Muscle layer of colon (tissue), 2 donors: ENCODE data around the gene AKAP13.

ENCODE experiments used
- H3K27ac ChIP-seq: one replicate; pipeline ENCODE4 v1.7.0; 2013; ENCODE audit warnings: low read depth, mild to moderate bottlenecking, low read length, moderate library complexity
- H3K27me3 ChIP-seq, 2 donors: one replicate each; pipeline ENCODE4 v1.7.0; 2013; ENCODE audit warnings: low read length in 2 of 2, mild to moderate bottlenecking in 2 of 2; ENCODE audit not compliant: insufficient read depth in 2 of 2, control insufficient read depth in 1 of 2
- H3K36me3 ChIP-seq: one replicate; pipeline ENCODE4 v1.7.0; 2013; ENCODE audit warnings: mild to moderate bottlenecking, low read length; ENCODE audit not compliant: insufficient read depth
- H3K4me1 ChIP-seq: one replicate; pipeline ENCODE4 v1.7.0; 2013; ENCODE audit warnings: mild to moderate bottlenecking, low read length; ENCODE audit not compliant: insufficient read depth
- H3K4me3 ChIP-seq, 2 donors: one replicate each; pipeline ENCODE4 v1.7.0; 2013; ENCODE audit warnings: low read length in 2 of 2, low read depth in 1 of 2, mild to moderate bottlenecking in 1 of 2, moderate library complexity in 1 of 2
- H3K9ac ChIP-seq: one replicate; pipeline ENCODE4 v1.7.0; 2013; ENCODE audit warnings: low read length
- H3K9me3 ChIP-seq: one replicate; pipeline ENCODE4 v1.7.0; 2013; ENCODE audit warnings: mild to moderate bottlenecking, low read length
- donor health status: abdominal sarcoma.
- donor health status: Adenocarcinoma of cecum.

AKAP13 gene

DNA sequence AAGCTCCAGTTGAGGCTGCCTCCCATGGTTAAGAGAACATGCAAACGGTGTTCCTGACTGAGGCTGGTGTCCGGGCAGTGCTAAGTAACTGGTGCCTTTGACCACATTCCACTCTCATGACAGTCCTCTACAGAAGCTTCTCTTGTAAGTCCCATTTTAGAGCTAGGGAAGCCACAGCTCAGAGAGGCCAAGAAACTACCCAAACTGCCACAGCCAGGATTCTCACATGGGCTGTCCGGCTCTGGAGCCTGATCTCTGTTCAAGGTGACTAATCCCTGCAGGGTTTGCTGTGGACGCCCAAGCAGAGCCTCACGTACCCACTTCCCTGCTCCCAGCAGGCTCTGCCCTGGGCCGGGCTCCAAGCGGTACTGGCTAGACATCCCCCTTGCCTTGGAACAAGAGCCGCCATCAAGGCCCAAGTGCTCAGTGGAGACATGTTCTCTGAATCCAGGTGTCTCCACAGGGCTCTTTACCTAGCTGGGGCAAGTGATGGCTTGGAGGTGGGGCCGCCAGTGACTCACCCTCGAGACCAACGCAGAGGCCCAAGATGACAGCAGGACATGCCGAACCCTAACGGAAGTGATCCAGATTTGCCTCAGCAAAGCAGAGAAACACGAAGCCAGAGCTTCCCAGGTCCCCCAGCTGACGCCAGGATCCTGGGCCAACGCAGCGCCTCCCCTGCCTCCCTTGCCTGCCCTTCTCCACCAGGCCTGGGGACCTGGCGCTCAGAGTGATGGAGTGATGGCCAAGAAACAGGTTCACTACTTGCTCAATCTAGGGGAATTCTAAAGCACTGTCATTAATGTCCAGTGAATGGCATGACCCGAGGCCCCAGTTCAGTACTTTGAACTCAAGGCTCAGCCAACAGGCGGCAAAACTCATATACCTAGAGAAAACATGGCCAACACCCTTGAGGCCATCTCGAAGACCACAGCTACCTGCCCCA is 390.0 kb downstream of the AKAP13 start:
- Histone ChIP-seq H3K9ac (no peak overlapping the region), H3K27ac (no peak overlapping the region), H3K36me3 (no peaks in the 10 kb centered on the region), H3K4me3 (no peak overlapping the region), H3K4me1 (peaks cover 5% of the 10 kb centered on the region), H3K27me3 (no peaks in the 10 kb centered on the region), H3K9me3 (no peaks in the 10 kb centered on the region)

DNA sequence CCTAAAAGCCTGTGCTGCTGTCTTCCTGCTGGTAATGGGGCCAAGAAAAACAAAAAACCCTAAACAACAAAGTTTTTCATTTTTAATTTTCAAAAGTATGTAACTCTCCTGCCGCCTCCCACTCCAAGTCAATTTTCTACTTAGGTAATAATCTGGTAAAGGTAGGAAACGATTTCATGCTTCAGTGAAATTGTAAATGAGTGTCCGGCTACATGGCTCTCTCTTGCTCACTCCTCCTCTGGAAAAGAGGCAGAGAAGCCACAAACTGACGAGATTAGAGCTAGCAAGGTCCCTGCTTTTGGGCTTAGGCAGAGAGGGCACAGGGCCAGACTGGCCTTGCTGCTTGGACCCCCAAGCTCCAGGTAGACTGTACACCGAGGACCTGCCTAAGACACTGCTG is 390.9 kb downstream of the AKAP13 start:
- H3K9ac ChIP-seq: no peak overlapping the region
- peaks cover 5% of the 10 kb centered on the region for H3K4me1 ChIP-seq
- H3K4me3 ChIP-seq: no peak overlapping the region
- H3K27ac ChIP-seq: no peak overlapping the region
- H3K27me3 ChIP-seq: no peaks in the 10 kb centered on the region
- no peaks in the 10 kb centered on the region for H3K9me3 ChIP-seq
- H3K36me3 ChIP-seq: no peaks in the 10 kb centered on the region

DNA sequence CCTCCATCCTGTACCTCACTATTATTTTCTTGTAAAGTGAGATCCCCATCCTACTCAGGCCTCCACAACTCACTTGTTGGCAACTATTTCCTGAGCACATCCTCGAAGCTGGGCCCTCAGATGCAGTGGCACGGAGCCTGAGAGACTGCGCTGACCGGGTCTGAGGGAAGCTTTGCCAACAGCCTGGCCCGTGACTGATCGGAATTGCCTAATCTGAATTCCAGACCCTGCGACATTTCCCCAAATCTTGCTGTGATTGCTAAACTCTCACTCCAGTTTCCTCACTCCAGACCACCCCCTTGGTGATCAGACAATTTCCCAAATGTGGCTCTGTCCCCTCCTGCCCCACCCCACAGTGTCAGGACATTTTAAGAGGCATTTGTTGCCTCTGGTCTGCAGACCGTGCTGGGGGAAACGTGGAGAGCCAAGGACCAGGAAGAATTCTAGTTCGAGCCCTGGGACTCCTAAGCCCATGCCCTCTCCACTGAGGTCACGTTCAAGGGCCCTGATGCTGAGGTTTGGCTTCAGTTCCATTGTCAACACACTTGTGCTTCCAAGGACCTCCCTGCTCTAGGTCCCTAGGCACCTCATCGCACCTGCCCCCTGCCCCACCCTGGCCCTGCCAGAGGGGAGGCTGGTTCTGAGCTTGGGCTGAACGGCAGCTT is 391.5 kb downstream of the AKAP13 start:
- Histone ChIP-seq H3K27ac (no peak overlapping the region), H3K4me3 (no peak overlapping the region), H3K27me3 (no peaks in the 10 kb centered on the region), H3K4me1 (peaks cover 5% of the 10 kb centered on the region), H3K9me3 (no peaks in the 10 kb centered on the region), H3K9ac (no peak overlapping the region), H3K36me3 (no peaks in the 10 kb centered on the region)

DNA sequence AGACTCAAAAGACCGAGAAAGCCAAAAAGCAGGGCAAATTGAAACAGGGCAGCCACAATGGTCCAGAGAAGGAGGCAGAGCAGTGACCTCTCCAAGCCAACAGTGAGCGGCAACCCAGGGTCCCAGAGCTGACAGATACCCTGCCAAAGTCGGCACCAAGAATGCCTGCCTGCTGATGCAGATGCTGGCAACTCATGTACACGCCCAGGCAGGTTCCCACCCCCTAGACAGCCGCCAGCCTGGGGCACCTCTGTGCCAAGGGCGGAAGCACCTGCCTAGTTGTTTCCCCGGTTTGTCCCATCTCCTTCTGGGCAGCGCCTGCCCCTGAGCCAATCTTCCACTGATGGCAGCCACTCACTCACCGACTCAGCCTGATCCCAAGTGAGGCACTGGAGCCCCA is 392.3 kb downstream of the AKAP13 start:
- no peak overlapping the region for H3K9ac ChIP-seq
- H3K27ac ChIP-seq: no peak overlapping the region
- H3K27me3 ChIP-seq: no peaks in the 10 kb centered on the region

DNA sequence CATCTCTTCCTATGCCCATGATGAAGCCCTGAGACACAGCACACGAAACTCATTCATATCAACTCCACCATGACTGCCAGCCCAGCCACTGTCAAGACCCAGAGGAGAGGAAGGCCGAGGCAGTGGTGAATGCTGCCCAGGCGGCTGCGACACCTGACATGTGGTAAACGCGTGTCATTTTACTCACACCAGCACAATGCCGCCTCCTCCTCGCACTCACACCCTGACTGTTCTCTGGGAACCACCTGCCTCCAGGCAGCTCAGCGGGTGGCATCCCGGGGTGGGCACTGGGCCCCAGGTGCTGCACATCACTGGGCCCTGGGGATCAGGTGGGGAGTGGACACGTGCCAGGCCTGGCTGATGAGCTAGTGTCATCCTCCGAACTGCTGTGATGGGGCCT is 392.8 kb downstream of the AKAP13 start:
- Histone ChIP-seq H3K27ac (no peak overlapping the region), H3K9me3 (no peaks in the 10 kb centered on the region), H3K4me3 (no peak overlapping the region), H3K4me1 (peaks cover 5% of the 10 kb centered on the region), H3K9ac (no peak overlapping the region), H3K36me3 (no peaks in the 10 kb centered on the region), H3K27me3 (no peaks in the 10 kb centered on the region)

More for the DNA sequence above, 392.3 kb downstream of the AKAP13 start:
- H3K4me3 ChIP-seq: no peak overlapping the region
- peaks cover 5% of the 10 kb centered on the region for H3K4me1 ChIP-seq
- H3K36me3 ChIP-seq: no peaks in the 10 kb centered on the region
- no peaks in the 10 kb centered on the region for H3K9me3 ChIP-seq

DNA sequence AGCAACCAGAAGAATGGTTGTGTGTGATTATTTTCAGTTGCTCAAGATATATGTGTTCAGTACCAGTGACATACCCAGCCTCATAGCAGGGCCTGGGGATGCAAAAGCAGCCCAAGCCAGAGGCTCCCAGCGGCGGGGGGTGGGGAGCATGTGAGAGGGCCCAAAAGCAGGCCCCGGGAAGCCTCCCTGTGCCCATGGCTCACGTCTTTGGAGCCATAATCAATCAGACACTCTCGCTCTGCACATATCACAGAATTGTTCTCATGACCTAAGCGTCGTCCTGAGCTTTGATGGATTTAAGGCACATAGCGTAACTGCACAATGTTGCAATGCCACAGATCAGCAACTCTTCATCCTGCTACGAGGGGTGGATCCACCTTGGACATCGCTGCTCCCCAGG is 393.6 kb downstream of the AKAP13 start:
- Histone ChIP-seq H3K9me3 (no peaks in the 10 kb centered on the region), H3K4me3 (no peak overlapping the region), H3K9ac (no peak overlapping the region), H3K4me1 (peaks cover 5% of the 10 kb centered on the region), H3K27ac (no peak overlapping the region), H3K27me3 (no peaks in the 10 kb centered on the region), H3K36me3 (no peaks in the 10 kb centered on the region)

DNA sequence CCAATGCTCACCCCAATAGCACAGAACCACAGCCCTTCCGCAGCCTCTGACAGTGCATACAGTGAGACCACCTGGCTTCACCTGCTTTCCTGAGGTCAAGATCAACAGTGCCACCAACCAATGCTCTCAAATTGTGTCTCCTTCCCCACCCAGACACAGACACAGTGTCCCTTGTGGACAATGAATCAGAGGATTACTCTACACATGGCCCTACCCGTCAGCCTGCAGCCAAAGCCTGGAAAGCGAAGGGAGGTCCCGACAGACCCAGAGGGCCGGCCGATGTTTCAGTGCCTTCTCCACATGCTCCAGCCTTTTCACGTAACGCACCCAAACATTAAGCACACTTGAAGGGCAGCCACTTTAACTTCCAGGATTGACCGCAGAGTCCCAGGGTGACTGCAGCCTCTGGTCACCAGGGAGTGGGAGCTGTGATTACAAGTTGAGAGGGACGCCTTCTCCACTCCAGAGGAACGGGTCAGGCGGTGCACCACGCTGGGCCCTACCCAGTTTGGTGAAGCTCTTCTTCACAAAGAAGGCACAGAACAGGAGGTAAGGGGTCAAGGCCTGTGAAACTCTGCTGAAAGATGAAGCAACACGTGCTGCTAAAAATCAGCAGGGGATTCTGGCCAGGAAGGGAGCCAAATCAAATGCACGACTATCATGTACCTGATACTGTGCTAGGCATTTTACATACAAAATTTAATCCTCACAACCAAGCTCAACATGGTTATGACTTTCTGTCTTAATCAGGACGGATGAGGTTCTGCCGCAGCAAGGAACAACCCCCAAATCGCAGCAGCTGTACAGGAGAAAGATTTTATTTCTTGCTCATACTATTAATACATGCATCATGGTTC is 397.1 kb downstream of the AKAP13 start:
- no peak overlapping the region for H3K27ac ChIP-seq
- H3K9ac ChIP-seq: no peak overlapping the region
- no peaks in the 10 kb centered on the region for H3K36me3 ChIP-seq

DNA sequence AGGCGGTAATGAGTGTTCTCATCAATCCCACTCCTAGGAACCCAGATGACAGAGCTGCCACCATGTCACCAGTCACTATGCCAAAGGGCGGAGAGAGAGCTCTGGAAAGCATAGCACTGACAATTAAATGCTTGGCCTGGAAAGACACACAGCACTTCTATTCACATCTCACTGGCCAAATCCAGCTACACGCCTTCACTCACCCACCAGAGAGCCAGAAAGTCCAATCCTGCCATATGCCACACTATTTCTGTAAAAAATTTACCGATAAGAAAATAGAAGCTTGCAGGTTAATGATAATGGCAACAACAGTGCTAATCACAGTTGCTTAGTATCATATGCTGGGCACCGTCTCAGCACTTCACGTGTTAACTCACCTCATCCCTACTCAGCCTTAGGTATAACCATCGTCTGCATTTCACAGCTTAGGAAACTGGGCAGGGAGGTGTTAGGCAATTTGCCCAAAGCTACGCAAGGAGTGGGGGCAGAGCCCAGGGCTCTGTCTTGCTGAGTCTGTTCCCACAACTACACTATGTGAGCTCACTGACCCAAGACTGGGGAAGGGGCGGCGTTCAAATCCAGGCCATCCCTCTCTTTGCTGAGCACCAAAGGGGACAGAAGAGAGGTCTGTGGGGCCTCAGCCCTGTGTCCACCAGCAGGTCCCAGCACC is 397.8 kb downstream of the AKAP13 start:
- no peak overlapping the region for H3K27ac ChIP-seq
- H3K9me3 ChIP-seq: no peaks in the 10 kb centered on the region
- H3K36me3 ChIP-seq: no peaks in the 10 kb centered on the region
- no peak overlapping the region for H3K4me3 ChIP-seq
- no peaks in the 10 kb centered on the region for H3K4me1 ChIP-seq
- H3K27me3 ChIP-seq: no peaks in the 10 kb centered on the region
- H3K9ac ChIP-seq: no peak overlapping the region

More for the DNA sequence above, 397.1 kb downstream of the AKAP13 start:
- no peaks in the 10 kb centered on the region for H3K27me3 ChIP-seq
- no peaks in the 10 kb centered on the region for H3K9me3 ChIP-seq
- H3K4me3 ChIP-seq: no peak overlapping the region
- H3K4me1 ChIP-seq: peaks cover 2% of the 10 kb centered on the region

DNA sequence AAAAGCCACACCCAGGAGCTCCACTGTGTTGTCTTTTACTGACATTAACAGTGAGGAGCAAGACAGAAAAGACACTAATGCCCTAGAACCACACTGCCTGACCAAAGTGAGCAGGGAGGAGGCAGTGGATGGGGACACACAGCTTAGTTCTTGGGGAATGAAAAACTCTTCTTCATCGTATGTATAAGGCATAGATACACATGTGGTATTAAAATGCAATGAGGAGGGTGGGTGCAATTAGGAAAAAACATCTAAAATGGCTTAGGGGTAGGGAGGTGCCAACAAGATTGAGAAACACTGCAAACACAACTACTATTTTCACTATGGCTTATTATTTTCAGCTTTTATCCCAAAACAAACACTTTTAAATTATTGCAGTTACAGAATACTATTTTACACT is 398.8 kb downstream of the AKAP13 start:
- Histone ChIP-seq H3K4me1 (no peaks in the 10 kb centered on the region), H3K27me3 (no peaks in the 10 kb centered on the region), H3K27ac (no peak overlapping the region), H3K4me3 (no peak overlapping the region), H3K36me3 (no peaks in the 10 kb centered on the region), H3K9ac (no peak overlapping the region), H3K9me3 (no peaks in the 10 kb centered on the region)

DNA sequence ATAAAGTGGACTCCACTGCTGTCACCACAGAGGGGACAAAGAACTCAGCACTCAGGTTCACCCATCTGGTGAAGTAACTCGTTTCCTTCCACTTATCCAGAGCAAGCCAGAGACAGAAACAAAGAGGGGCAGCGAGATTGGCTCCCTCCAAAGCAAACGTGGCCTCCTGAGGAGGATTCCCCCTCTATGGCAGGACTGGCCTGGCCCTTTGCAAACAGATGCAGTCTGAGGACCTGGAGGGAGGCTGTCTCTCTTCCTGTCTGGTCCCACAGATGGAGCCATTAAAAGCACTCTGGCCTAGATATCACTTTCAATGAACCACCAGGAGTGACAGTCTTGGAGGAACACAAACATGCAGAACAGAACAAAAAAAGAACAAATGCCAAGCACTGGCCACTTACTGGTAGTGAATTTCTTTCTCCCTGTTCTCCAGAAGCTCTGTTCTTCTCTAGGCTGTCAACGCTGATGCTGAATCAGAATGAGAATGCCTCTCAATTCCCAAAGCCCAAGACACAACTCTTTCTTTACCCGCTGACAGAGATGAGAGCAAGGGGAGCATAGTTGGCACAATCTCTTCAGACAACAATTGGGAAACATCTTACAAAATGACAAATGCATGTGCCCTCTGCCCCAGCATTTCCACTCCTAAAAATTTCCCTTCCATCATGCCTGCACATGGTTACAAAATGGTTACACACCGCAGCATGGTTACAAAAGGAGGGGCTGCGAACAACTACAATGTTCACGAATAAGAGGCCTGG is 400.0 kb downstream of the AKAP13 start:
- H3K27ac ChIP-seq: no peak overlapping the region
- H3K27me3 ChIP-seq: no peaks in the 10 kb centered on the region
- H3K4me1 ChIP-seq: peaks cover 2% of the 10 kb centered on the region
- no peaks in the 10 kb centered on the region for H3K9me3 ChIP-seq
- no peaks in the 10 kb centered on the region for H3K36me3 ChIP-seq
- no peak overlapping the region for H3K9ac ChIP-seq
- no peak overlapping the region for H3K4me3 ChIP-seq
